IMR-90 (cell line): ENCODE measurements around the gene TPP1. TPM values are rescaled to one million over a fixed set of nuclear protein-coding genes. Genes with fewer than 3 reads are reported as not detected.

Experiments
- ATAC-seq: fragments of 200-7000 bp; cut with Tn5 transposase; 2 replicates; pipeline ENCODE4 v1.9.1; 2020; ENCODE audit warnings: low read depth, mild to moderate bottlenecking, moderate library complexity
- BruUV-seq: library from RNA; stranded (reverse); fragments of 400-500 nt; replicated peaks from 2 replicates; lab custom pipeline; 2021; lab: Mats Ljungman, UMichigan
- CTCF ChIA-PET: fragments of 300-600 bp; formaldehyde crosslinking; extraction: SDS; loops from one replicate; lab custom pipeline; 2021; ENCODE audit warnings: antibody characterized with exemption; lab: Yijun Ruan, JAX
- POLR2A ChIA-PET: fragments of 300-600 bp; sonication (Branson Sonifier 250); formaldehyde crosslinking; loops from one replicate; lab custom pipeline; 2022; ENCODE audit warnings: antibody characterized with exemption; ENCODE audit not compliant: unreplicated experiment; lab: Charles Lee
- DNase-seq: peaks from one replicate; pipeline ENCODE4 v3.0.0; 2013
- H2AFZ ChIP-seq: replicated peaks from 2 replicates; pipeline ENCODE3; 2013; ENCODE audit warnings: low read length, mild to moderate bottlenecking; ENCODE audit not compliant: poor library complexity
- H2AK5ac ChIP-seq: 2 replicates; pipeline ENCODE4 v1.6.1; 2013; ENCODE audit warnings: low read depth, low read length, inconsistent platforms
- H2AK9ac ChIP-seq: replicated peaks from 2 replicates; pipeline ENCODE3; 2013; ENCODE audit warnings: mild to moderate bottlenecking, low read depth, low read length, moderate library complexity; ENCODE audit not compliant: poor library complexity
- H2BK120ac ChIP-seq: 2 replicates; pipeline ENCODE4 v1.6.1; 2013; ENCODE audit warnings: low read depth, low read length, inconsistent platforms
- H2BK15ac ChIP-seq: 3 replicates; pipeline ENCODE4 v1.6.1; 2013; ENCODE audit warnings: low read depth, low read length, inconsistent platforms
- H2BK20ac ChIP-seq: 2 replicates; pipeline ENCODE4 v1.6.1; 2013; ENCODE audit warnings: low read depth, mild to moderate bottlenecking, inconsistent platforms, low read length, moderate library complexity
- H2BK5ac ChIP-seq: 2 replicates; pipeline ENCODE4 v1.6.1; 2013; ENCODE audit warnings: mild to moderate bottlenecking, low read depth, low read length, inconsistent platforms; ENCODE audit not compliant: poor library complexity, severe bottlenecking
- H3K14ac ChIP-seq: replicated peaks from 2 replicates; pipeline ENCODE4 v1.6.1; 2013; ENCODE audit warnings: low read depth, low read length, inconsistent platforms
- H3K18ac ChIP-seq: 2 replicates; pipeline ENCODE4 v1.6.1; 2013; ENCODE audit warnings: low read depth, low read length, control low read depth
- H3K23ac ChIP-seq: 2 replicates; pipeline ENCODE4 v1.6.1; 2013; ENCODE audit warnings: low read depth, low read length, inconsistent platforms
- H3K27ac ChIP-seq: 2 replicates; pipeline ENCODE4 v1.5.1; 2013; ENCODE audit warnings: mild to moderate bottlenecking, control low read depth, low read length; ENCODE audit not compliant: insufficient read depth
- H3K27me3 ChIP-seq: 2 replicates; pipeline ENCODE4 v1.6.1; 2013; ENCODE audit warnings: low read length; ENCODE audit not compliant: control insufficient read depth, insufficient read depth
- H3K36me3 ChIP-seq: 2 replicates; pipeline ENCODE4 v1.6.1; 2013; ENCODE audit warnings: low read length, mixed read lengths; ENCODE audit not compliant: control insufficient read depth, insufficient read depth
- H3K4ac ChIP-seq: 2 replicates; pipeline ENCODE4 v1.6.1; 2013; ENCODE audit warnings: low read depth, low read length, inconsistent platforms
- H3K4me1 ChIP-seq: 2 replicates; pipeline ENCODE4 v1.6.1; 2013; ENCODE audit warnings: low read length, mixed read lengths; ENCODE audit not compliant: control insufficient read depth, insufficient read depth
- H3K4me2 ChIP-seq: 2 replicates; pipeline ENCODE4 v1.6.1; 2013; ENCODE audit warnings: low read depth, mild to moderate bottlenecking, control low read depth, low read length, moderate library complexity
- H3K4me3 ChIP-seq: 2 replicates; pipeline ENCODE4 v1.5.1; 2013; ENCODE audit warnings: low read depth, mild to moderate bottlenecking, control low read depth, low read length, moderate library complexity; ENCODE audit not compliant: insufficient read depth
- H3K56ac ChIP-seq: 2 replicates; pipeline ENCODE4 v1.6.1; 2013; ENCODE audit warnings: low read length, inconsistent platforms; ENCODE audit not compliant: insufficient read depth; ENCODE audit errors: extremely low read depth
- H3K79me1 ChIP-seq, 2 experiments: 2 replicates each; pipeline ENCODE4 v1.6.1; 2013; ENCODE audit warnings: low read length in 2 of 2, inconsistent platforms in 1 of 2, low read depth in 1 of 2
- H3K9ac ChIP-seq: 2 replicates; pipeline ENCODE4 v1.6.1; 2013; ENCODE audit warnings: low read depth, low read length, control low read depth
- H3K9me1 ChIP-seq: 2 replicates; pipeline ENCODE4 v1.6.1; 2013; ENCODE audit warnings: low read length, inconsistent platforms; ENCODE audit not compliant: insufficient read depth
- H3K9me3 ChIP-seq: 2 replicates; pipeline ENCODE4 v1.6.1; 2013; ENCODE audit warnings: low read length; ENCODE audit not compliant: control insufficient read depth, insufficient read depth
- H4K20me1 ChIP-seq: 2 replicates; pipeline ENCODE4 v1.6.1; 2013; ENCODE audit warnings: low read length, inconsistent platforms; ENCODE audit not compliant: insufficient read depth
- H4K5ac ChIP-seq: 2 replicates; pipeline ENCODE4 v1.6.1; 2013; ENCODE audit warnings: mild to moderate bottlenecking, low read depth, low read length, control low read depth
- H4K8ac ChIP-seq, 2 experiments: 2 replicates each; pipeline ENCODE4 v1.6.1; 2013; ENCODE audit warnings: low read depth in 2 of 2, low read length in 2 of 2, control low read depth in 1 of 2, inconsistent platforms in 1 of 2
- H4K91ac ChIP-seq: 2 replicates; pipeline ENCODE4 v1.6.1; 2013; ENCODE audit warnings: low read depth, low read length, inconsistent platforms; ENCODE audit not compliant: insufficient read depth
- BHLHE40 ChIP-seq: fragments of 150-350 bp; IDR thresholded peaks from 2 replicates; pipeline ENCODE4 v1.6.1; 2016; ENCODE audit warnings: mild to moderate bottlenecking, low read depth, low read length
- CEBPB ChIP-seq: IDR thresholded peaks from 2 replicates; pipeline ENCODE4 v1.6.1; 2012; ENCODE audit warnings: low read depth, low read length, improper control_type of control experiment
- WGBS, 2 experiments: methylation state at CpG; one replicate each; pipeline versions ENCODE4 v1.1.5 to v1.1.7; 2013; ENCODE audit warnings: missing lambda C conversion rate in 2 of 2; ENCODE audit not compliant: insufficient read length in 1 of 2; ENCODE audit errors: extremely low coverage in 2 of 2; 5-methylcytosine and 5-hydroxymethylcytosine counted together
- dilution Hi-C: fragments of 300-500 bp; cut with HindIII; formaldehyde crosslinking; loops from one replicate; pipeline ENCODE4 v1.14.3; 2018; ENCODE audit warnings: low sequenced_read_pairs; ENCODE audit not compliant: unreplicated experiment
- in situ Hi-C: fragments of 300-500 bp; cut with MboI; formaldehyde crosslinking; loops from 3 replicates; pipeline ENCODE4 v1.14.3; 2019; ENCODE audit warnings: low sequenced_read_pairs, inconsistent platforms, mixed read lengths
- intact Hi-C: fragments of 100-400 bp; cut with micrococcal nuclease; formaldehyde crosslinking; loops from 2 replicates; pipeline ENCODE4 v1.10.0; 2022
- polyA plus RNA-seq, 3 experiments: library from polyadenylated mRNA; depleted of rRNA; stranded (reverse); fragments of >200 nt; gene quantifications; 2 replicates each; pipeline ENCODE4 v1.2.3, GENCODE V29; 2012; ENCODE audit warnings: low replicate concordance in 1 of 3
- total RNA-seq: library from RNA; depleted of rRNA; stranded (reverse); fragments of >200 nt; gene quantifications from 2 replicates; pipeline ENCODE4 v1.2.3, GENCODE V29; 2012

TPP1 gene
- total and polyA plus RNA-seq, 2 of the 4 experiments (the other 2 are of a cell fraction), result 33.5 to 108 TPM

DNA sequence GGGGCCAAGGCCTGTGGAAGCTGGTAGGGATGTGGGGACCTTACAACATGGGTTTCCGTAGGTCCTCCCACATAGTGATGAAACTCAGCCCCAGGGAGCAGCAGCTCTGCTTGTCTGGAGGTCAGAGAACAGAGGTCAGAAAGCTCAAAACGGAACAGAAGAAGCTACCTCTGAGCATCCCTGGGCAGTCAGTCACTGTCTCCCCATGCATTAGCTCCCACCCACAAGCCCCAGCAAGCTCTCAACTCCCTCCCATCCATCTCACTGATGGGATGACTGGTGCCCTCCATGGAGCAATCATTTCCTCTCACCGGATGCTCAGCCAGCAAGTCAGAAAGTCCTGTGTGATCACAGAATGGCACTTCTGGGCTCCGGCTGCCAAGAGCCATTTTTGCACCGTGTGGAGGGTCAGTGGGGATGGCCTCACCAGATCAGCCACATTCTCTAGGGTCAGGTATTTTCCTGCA is 1.9 kb downstream of the TPP1 start:
- peak overlapping the region; percentile 16; the same call in 1 of the 2 replicates for H3K14ac ChIP-seq
- H3K9me1 ChIP-seq, result peaks cover 19% of the 10 kb centered on the region
- no peak for DNase-seq
- H2BK15ac ChIP-seq, result 0 out of 3 replicates have a peak overlapping the region, but pooled peaks have one; percentile 40
- H3K79me1 ChIP-seq, result peaks cover 9 to 57% of the 10 kb centered on the region in 2 experiments
- H3K18ac ChIP-seq, result no peak overlapping the region
- ChIA-PET POLR2A (interaction anchor here (1.1 kb wide), 1 partner anchor 9 kb away, joined by 4 read pairs; no protein-coding TSS in a partner anchor), CTCF (interaction anchor here (1.0 to 2.4 kb wide), 5 partner anchors 32 to 80 kb away, joined by 3 to 17 read pairs (median 3); partner anchors contain the start of gene MRPL17)
- BruUV-seq, result no TSS peak
- dilution Hi-C loops, result no loop called here
- peak overlapping the region in 1 of 2 experiments; percentile 32; a peak in 1 of 4 replicates for H4K8ac ChIP-seq
- 0 out of 2 replicates have a peak overlapping the region, but pooled peaks have one; percentile 9 for H2BK20ac ChIP-seq
- H2AK9ac ChIP-seq, result peak overlapping the region; percentile 58
- H3K27me3 ChIP-seq, result no peaks in the 10 kb centered on the region
- peak overlapping the region; percentile 75 for H3K4ac ChIP-seq
- H3K9me3 ChIP-seq, result no peaks in the 10 kb centered on the region
- no peak overlapping the region for H3K56ac ChIP-seq
- H2AK5ac ChIP-seq, result peak overlapping the region; percentile 55
- peak overlapping the region; percentile 30; the same call in 1 of the 2 replicates for H2BK120ac ChIP-seq
- peaks cover 10% of the 10 kb centered on the region for H4K20me1 ChIP-seq
- peak overlapping the region; percentile 91 for H3K4me2 ChIP-seq
- TF ChIP-seq BHLHE40 (no peak), CEBPB (0 out of 2 replicates have a peak, but pooled peaks have one; percentile 37)
- intact Hi-C loops, result loop anchor here (5.0 kb wide), 1 partner anchor 140 kb away; no protein-coding TSS in a partner anchor
- in situ Hi-C loops, result loop anchor here (5.0 kb wide), 1 partner anchor 65 kb away; the partner anchor contains the start of gene MRPL17
- H3K4me3 ChIP-seq, result no peak overlapping the region
- WGBS, 2 experiments, result 83% methylated on average over 1 of the region's 5 CpGs; no CpG with 5 or more reads in 1 of the 2 experiments
- H3K4me1 ChIP-seq, result peaks cover 9% of the 10 kb centered on the region
- H3K27ac ChIP-seq, result peak overlapping the region; percentile 30
- peaks cover 24% of the 10 kb centered on the region; the same call in 1 of the 2 replicates for H3K36me3 ChIP-seq
- peak overlapping the region; percentile 39 for H2BK5ac ChIP-seq
- H2AFZ ChIP-seq, result no peak overlapping the region
- peak overlapping the region; percentile 61 for H4K91ac ChIP-seq
- ATAC-seq, result no peak
- no peak overlapping the region for H3K9ac ChIP-seq
- H3K23ac ChIP-seq, result 0 out of 2 replicates have a peak overlapping the region, but pooled peaks have one; percentile 3
- H4K5ac ChIP-seq, result no peak overlapping the region
